ENCODE measurements around the gene ZDHHC12.

- TF ChIP-seq EZH2phosphoT487 (IDR thresholded peaks at IDR 0.05; ENCODE audit: low read depth) (no peak), CTCF (IDR thresholded peaks at IDR 0.05; ENCODE audit: low read depth, low read length) (no peak)
Measured at GRCh38 chr9:128729766-128730517, 6.0 kb upstream of the ZDHHC12 start.
